ENCODE measurements around the gene ATP8B4.

Gene ATP8B4

GRCh38 chr15:50071551-50072258, 47.3 kb downstream of the ATP8B4 start:
- Histone ChIP-seq H3K9me3 (ENCODE audit: low read length) (no peaks in the 10 kb centered on the region), H2AFZ (ENCODE audit: low read length) (no peak overlapping the region), H3K4me2 (ENCODE audit: low read length) (no peak overlapping the region), H3F3A (ENCODE audit: insufficient read depth, low read length) (no peaks in the 10 kb centered on the region), H4K20me1 (ENCODE audit: insufficient read depth, low read length) (no peaks in the 10 kb centered on the region), H3K9ac (ENCODE audit: low read length) (no peak overlapping the region), H3K27me3 (ENCODE audit: insufficient read depth, low read length) (no peaks in the 10 kb centered on the region), H3K4me1 (ENCODE audit: insufficient read depth, low read length, severe bottlenecking) (no peaks in the 10 kb centered on the region), H3K79me2 (ENCODE audit: insufficient read depth, low read length) (no peaks in the 10 kb centered on the region), H3K4me3 (ENCODE audit: low read depth, low read length, poor library complexity, severe bottlenecking) (no peak overlapping the region), H3K36me3 (ENCODE audit: insufficient read depth, low read length) (no peaks in the 10 kb centered on the region), H3K9me2 (ENCODE audit: low read depth, low read length) (no peaks in the 10 kb centered on the region), H3K27ac (ENCODE audit: low read depth, low read length, poor library complexity, severe bottlenecking) (no peak overlapping the region)
- no peak for TF ChIP-seq EZH2 (IDR thresholded peaks at IDR 0.05; ENCODE audit: borderline replicate concordance, low read length)
- TF ChIP-seq, protein P1, sequence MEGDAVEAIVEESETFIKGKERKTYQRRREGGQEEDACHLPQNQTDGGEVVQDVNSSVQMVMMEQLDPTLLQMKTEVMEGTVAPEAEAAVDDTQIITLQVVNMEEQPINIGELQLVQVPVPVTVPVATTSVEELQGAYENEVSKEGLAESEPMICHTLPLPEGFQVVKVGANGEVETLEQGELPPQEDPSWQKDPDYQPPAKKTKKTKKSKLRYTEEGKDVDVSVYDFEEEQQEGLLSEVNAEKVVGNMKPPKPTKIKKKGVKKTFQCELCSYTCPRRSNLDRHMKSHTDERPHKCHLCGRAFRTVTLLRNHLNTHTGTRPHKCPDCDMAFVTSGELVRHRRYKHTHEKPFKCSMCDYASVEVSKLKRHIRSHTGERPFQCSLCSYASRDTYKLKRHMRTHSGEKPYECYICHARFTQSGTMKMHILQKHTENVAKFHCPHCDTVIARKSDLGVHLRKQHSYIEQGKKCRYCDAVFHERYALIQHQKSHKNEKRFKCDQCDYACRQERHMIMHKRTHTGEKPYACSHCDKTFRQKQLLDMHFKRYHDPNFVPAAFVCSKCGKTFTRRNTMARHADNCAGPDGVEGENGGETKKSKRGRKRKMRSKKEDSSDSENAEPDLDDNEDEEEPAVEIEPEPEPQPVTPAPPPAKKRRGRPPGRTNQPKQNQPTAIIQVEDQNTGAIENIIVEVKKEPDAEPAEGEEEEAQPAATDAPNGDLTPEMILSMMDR (IDR thresholded peaks at IDR 0.05; ENCODE audit: low read length): no peak

DNA sequence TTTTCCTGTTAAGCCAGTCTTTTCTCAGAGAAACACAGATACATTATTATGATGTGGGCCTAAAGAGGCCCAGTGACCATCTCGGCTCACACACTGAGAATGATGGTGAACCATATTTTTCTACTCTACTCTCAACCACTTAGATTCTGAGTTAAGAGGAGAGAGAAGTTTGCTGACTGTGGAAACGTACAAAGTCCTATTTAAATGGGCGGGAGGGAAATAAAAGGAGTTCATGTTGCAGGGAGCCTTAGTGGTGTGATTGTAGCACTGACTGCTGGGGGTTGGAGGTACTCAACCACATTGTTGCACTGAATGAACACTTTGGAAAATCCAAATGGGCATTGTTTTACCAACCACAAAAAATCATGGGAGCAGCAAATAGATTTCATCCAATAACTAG, 51.0 kb downstream of the ATP8B4 start:
- H3K79me2 ChIP-seq (ENCODE audit: insufficient read depth, low read length): no peaks in the 10 kb centered on the region
- H3F3A ChIP-seq (ENCODE audit: insufficient read depth, low read length): no peaks in the 10 kb centered on the region
- no peak overlapping the region for H3K9ac ChIP-seq (ENCODE audit: low read length)
- no peak overlapping the region for H3K27ac ChIP-seq (ENCODE audit: low read depth, low read length, poor library complexity, severe bottlenecking)
- H4K20me1 ChIP-seq (ENCODE audit: insufficient read depth, low read length): no peaks in the 10 kb centered on the region
- H3K4me1 ChIP-seq (ENCODE audit: insufficient read depth, low read length, severe bottlenecking): no peaks in the 10 kb centered on the region
- no peaks in the 10 kb centered on the region for H3K36me3 ChIP-seq (ENCODE audit: insufficient read depth, low read length)
- H3K9me3 ChIP-seq (ENCODE audit: low read length): no peaks in the 10 kb centered on the region
- H3K4me3 ChIP-seq (ENCODE audit: low read depth, low read length, poor library complexity, severe bottlenecking): no peak overlapping the region
- H2AFZ ChIP-seq (ENCODE audit: low read length): no peak overlapping the region
- TF ChIP-seq, protein P1 (IDR thresholded peaks at IDR 0.05; ENCODE audit: low read length): no peak
- no peak for TF ChIP-seq EZH2 (IDR thresholded peaks at IDR 0.05; ENCODE audit: borderline replicate concordance, low read length)
- H3K27me3 ChIP-seq (ENCODE audit: insufficient read depth, low read length): no peaks in the 10 kb centered on the region
- H3K9me2 ChIP-seq (ENCODE audit: low read depth, low read length): no peaks in the 10 kb centered on the region
- no peak overlapping the region for H3K4me2 ChIP-seq (ENCODE audit: low read length)

DNA sequence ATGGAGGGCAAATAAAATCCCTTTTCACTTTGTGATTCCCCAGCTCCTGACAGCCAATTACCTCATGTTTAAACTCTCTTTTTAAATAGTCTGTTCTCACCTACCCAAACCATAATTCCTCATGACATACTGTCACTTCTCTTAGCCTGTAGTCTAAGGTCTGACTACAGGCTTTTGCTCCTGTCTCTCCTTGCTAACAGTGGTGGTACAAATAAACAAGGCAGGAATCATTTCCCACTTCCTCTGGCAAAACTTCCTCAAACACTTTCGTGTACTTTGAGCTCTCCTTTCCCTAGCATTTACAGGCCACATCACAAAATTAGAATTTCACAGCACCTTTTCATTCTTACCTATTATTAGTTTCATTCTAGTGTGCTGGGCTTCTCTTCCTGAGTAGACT, 51.8 kb downstream of the ATP8B4 start:
- H3K36me3 ChIP-seq (ENCODE audit: insufficient read depth, low read length): no peaks in the 10 kb centered on the region
- TF ChIP-seq, protein P1 (IDR thresholded peaks at IDR 0.05; ENCODE audit: low read length): no peak
- TF ChIP-seq EZH2 (IDR thresholded peaks at IDR 0.05; ENCODE audit: borderline replicate concordance, low read length): no peak
- H3F3A ChIP-seq (ENCODE audit: insufficient read depth, low read length): no peaks in the 10 kb centered on the region
- H4K20me1 ChIP-seq (ENCODE audit: insufficient read depth, low read length): no peaks in the 10 kb centered on the region
- H3K4me2 ChIP-seq (ENCODE audit: low read length): no peak overlapping the region
- no peak overlapping the region for H2AFZ ChIP-seq (ENCODE audit: low read length)
- no peaks in the 10 kb centered on the region for H3K4me1 ChIP-seq (ENCODE audit: insufficient read depth, low read length, severe bottlenecking)
- no peak overlapping the region for H3K27ac ChIP-seq (ENCODE audit: low read depth, low read length, poor library complexity, severe bottlenecking)
- H3K27me3 ChIP-seq (ENCODE audit: insufficient read depth, low read length): no peaks in the 10 kb centered on the region
- no peak overlapping the region for H3K4me3 ChIP-seq (ENCODE audit: low read depth, low read length, poor library complexity, severe bottlenecking)
- no peaks in the 10 kb centered on the region for H3K9me3 ChIP-seq (ENCODE audit: low read length)
- H3K79me2 ChIP-seq (ENCODE audit: insufficient read depth, low read length): no peaks in the 10 kb centered on the region
- no peak overlapping the region for H3K9ac ChIP-seq (ENCODE audit: low read length)
- no peaks in the 10 kb centered on the region for H3K9me2 ChIP-seq (ENCODE audit: low read depth, low read length)
